Gastrocnemius medialis (tissue), 4 donors: ENCODE results near the gene CHMP5. TPM values are rescaled to one million over a fixed set of nuclear protein-coding genes. Genes with fewer than 3 reads are reported as not detected.

Experiments used
- ATAC-seq, 2 donors: fragments of 150-250 bp; one replicate each; pipeline ENCODE4 v1.9.1; 2016
- DNase-seq, 2 donors: peaks; one replicate each; pipeline ENCODE4 v3.0.0-alpha.2; 2019
- H3K27ac ChIP-seq, 4 donors: fragments of 200-600 bp; sonication (generic); 1 replicate in 1 of 4; 2 replicates in 3 of 4; pipeline ENCODE4 v1.5.1; 2016 to 2018; ENCODE audit warnings: mild to moderate bottlenecking in 2 of 4, moderate library complexity in 1 of 4
- H3K27me3 ChIP-seq, 3 donors: fragments of 200-600 bp; sonication (generic) in 2 of 3; 1 replicate in 1 of 3; 2 replicates in 2 of 3; pipeline versions ENCODE4 v1.5.1 to v1.6.0; 2016 to 2019; ENCODE audit warnings: mild to moderate bottlenecking in 1 of 3, moderate library complexity in 1 of 3
- H3K36me3 ChIP-seq, 2 donors: fragments of 200-600 bp; sonication (generic) in 1 of 2; one replicate each; pipeline ENCODE4 v1.5.1; 2017 to 2018
- H3K4me1 ChIP-seq, 2 donors: fragments of 200-600 bp; sonication (generic) in 1 of 2; one replicate each; pipeline ENCODE4 v1.5.1; 2016 to 2017; ENCODE audit warnings: mild to moderate bottlenecking in 2 of 2
- H3K4me3 ChIP-seq, 4 donors: fragments of 200-600 bp; sonication (generic) in 3 of 4; 1 replicate in 1 of 4; 2 replicates in 3 of 4; pipeline ENCODE4 v1.5.1; 2016 to 2019; ENCODE audit warnings: mild to moderate bottlenecking in 2 of 4
- H3K9me3 ChIP-seq, 3 donors: fragments of 200-600 bp; sonication (generic) in 2 of 3; 1 replicate in 1 of 3; 2 replicates in 2 of 3; pipeline ENCODE4 v1.5.1; 2016 to 2019
- POLR2A ChIP-seq, 2 donors: fragments of 450-650 bp; IDR thresholded peaks; one replicate each; pipeline ENCODE4 v1.6.1; 2017; ENCODE audit warnings: antibody characterized with exemption in 2 of 2, mild to moderate bottlenecking in 2 of 2, moderate library complexity in 2 of 2
- in situ Hi-C, 4 donors: fragments of 200-750 bp; cut with MboI; loops; one replicate each; pipeline versions ENCODE4 v1.15.0 to v1.8.0; 2017; ENCODE audit warnings: low sequenced_read_pairs in 4 of 4
- intact Hi-C: fragments of 100-400 bp; cut with DNase I; formaldehyde crosslinking; loops from one replicate; pipeline ENCODE4 v1.15.1; 2023; ENCODE audit warnings: low total_unique reads
- total RNA-seq, 4 donors: library from RNA; depleted of rRNA; stranded (reverse); fragments of >200 nt; gene quantifications; one replicate each; pipeline versions ENCODE4 v1.1.0 to v1.2.3, GENCODE V29; 2016
- TF ChIP-seq, protein P1 (sequence below), 5 experiments: fragments of 450-650 bp in 3 of 5; fragments of 200-600 bp in 2 of 5; sonication (generic) in 2 of 5; IDR thresholded peaks in 4 of 5; conservative IDR thresholded peaks in 1 of 5; 1 replicate in 4 of 5; 2 replicates in 1 of 5; pipeline ENCODE4 v1.5.1; 2016 to 2019; ENCODE audit warnings: antibody characterized with exemption in 5 of 5, mild to moderate bottlenecking in 3 of 5, moderate library complexity in 3 of 5

The CHMP5 gene
- total RNA-seq, 4 donors from 2014 or later: 42.8 to 50.7 (median 47.8) TPM

DNA sequence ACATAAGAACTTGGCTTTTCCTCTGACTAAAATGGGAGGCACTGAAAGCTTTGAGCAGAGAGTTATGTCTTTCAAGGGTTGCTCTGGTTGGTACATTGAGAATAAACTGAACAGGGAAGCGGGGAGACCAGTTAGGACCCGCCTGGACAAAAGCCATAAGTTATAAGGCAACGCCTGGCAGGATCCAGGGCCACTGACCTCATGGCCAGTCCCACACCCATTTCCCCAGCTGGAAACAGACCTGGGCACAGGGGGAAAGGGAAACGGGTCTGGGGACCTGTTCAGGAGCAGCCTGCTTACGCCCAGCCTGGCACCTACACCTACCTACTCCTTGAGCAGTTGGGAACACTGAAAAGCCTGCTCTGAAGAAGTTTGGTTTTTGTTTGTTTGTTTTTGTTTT lies 23.6 kb upstream of the CHMP5 start:
- Histone ChIP-seq H3K27me3 (no peaks in the 10 kb centered on the region), H3K9me3 (no peaks in the 10 kb centered on the region), H3K4me3 (no peak overlapping the region), H3K27ac (no peak overlapping the region), H3K4me1 (peaks cover 13 to 14% of the 10 kb centered on the region in 2 donors), H3K36me3 (no peaks in the 10 kb centered on the region)
- TF ChIP-seq, protein P1, sequence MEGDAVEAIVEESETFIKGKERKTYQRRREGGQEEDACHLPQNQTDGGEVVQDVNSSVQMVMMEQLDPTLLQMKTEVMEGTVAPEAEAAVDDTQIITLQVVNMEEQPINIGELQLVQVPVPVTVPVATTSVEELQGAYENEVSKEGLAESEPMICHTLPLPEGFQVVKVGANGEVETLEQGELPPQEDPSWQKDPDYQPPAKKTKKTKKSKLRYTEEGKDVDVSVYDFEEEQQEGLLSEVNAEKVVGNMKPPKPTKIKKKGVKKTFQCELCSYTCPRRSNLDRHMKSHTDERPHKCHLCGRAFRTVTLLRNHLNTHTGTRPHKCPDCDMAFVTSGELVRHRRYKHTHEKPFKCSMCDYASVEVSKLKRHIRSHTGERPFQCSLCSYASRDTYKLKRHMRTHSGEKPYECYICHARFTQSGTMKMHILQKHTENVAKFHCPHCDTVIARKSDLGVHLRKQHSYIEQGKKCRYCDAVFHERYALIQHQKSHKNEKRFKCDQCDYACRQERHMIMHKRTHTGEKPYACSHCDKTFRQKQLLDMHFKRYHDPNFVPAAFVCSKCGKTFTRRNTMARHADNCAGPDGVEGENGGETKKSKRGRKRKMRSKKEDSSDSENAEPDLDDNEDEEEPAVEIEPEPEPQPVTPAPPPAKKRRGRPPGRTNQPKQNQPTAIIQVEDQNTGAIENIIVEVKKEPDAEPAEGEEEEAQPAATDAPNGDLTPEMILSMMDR (IDR thresholded peaks at IDR 0.05 in 4 of 5, conservative IDR thresholded peaks at IDR 0.05 in 1 of 5): no peak
- TF ChIP-seq POLR2A (IDR thresholded peaks at IDR 0.05): no peak
- in situ Hi-C loops: no loop called here
- no peak for DNase-seq
- intact Hi-C loops: no loop called here
- ATAC-seq: no peak

DNA sequence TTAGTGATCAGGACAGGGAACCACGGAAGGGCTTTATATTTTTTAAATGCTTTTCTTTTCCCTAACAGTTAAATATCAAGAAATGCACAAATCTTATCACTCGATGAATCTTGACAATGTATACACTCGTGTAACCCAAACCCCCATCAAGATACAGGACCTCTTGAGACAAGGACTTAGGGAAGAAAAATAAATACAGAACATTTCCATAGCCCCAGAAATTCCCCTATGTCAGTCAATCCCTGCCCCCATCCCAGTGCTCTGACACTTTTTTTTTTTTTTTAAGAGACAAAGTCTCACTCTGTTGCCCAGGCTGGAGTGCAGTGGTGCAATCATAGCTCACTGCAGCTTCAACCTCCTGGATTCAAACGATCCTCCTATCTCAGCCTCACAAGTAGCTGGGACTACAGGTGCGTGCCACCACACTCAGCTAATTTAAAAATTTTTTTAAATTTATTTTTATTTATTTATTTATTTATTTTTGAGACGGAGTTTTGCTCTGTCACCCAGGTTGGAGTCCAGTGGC lies 22.2 kb upstream of the CHMP5 start:
- no peaks in the 10 kb centered on the region for H3K27me3 ChIP-seq
- H3K36me3 ChIP-seq: peaks cover 0 to 3% of the 10 kb centered on the region in 2 donors
- no peak overlapping the region for H3K4me3 ChIP-seq
- in situ Hi-C loops (no loop called here), intact Hi-C loops (no loop called here)
- no peaks in the 10 kb centered on the region for H3K9me3 ChIP-seq
- no peak overlapping the region for H3K27ac ChIP-seq
- H3K4me1 ChIP-seq: peaks cover 13 to 14% of the 10 kb centered on the region in 2 donors
- ATAC-seq (no peak), DNase-seq (no peak)
- TF ChIP-seq, protein P1 (IDR thresholded peaks at IDR 0.05 in 4 of 5, conservative IDR thresholded peaks at IDR 0.05 in 1 of 5): no peak

DNA sequence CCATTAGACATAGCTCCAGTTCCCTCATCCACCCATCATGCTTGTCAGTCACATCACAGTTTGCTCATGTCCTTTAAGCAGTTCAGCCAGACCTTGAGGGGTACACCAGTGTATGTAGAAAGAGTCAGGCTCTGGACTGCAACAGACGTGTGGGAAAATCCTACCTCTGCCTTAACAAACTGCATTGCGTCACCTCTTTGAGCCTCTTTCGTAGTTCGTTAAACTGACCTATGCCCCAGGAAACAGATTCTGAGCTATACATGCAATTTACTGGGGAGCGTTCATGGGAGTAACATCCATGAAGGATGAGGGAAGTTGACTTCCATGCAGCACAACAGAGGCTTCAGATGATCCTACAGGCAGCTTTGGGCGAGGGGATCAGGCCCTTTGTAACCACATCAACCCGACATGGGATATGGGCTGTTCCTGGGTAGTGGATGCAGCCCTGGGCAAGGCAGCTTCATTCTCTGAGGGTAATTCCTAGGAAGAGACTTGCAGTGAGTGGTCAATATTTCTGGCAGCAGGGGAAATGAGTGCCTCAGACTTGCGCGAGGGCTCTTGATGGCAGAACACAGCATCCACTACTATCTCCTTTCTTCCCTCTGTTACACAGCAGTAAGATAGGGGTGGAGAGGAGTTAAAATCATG lies 20.6 kb upstream of the CHMP5 start:
- DNase-seq (no peak), ATAC-seq (no peak)
- Histone ChIP-seq H3K27ac (no peak overlapping the region), H3K4me3 (no peak overlapping the region), H3K9me3 (no peaks in the 10 kb centered on the region), H3K36me3 (peaks cover 0 to 10% of the 10 kb centered on the region in 2 donors), H3K4me1 (peaks cover 10 to 12% of the 10 kb centered on the region in 2 donors), H3K27me3 (no peaks in the 10 kb centered on the region)
- TF ChIP-seq, protein P1 (IDR thresholded peaks at IDR 0.05 in 4 of 5, conservative IDR thresholded peaks at IDR 0.05 in 1 of 5): no peak
- TF ChIP-seq POLR2A (IDR thresholded peaks at IDR 0.05): no peak
- in situ Hi-C loops (no loop called here), intact Hi-C loops (no loop called here)

DNA sequence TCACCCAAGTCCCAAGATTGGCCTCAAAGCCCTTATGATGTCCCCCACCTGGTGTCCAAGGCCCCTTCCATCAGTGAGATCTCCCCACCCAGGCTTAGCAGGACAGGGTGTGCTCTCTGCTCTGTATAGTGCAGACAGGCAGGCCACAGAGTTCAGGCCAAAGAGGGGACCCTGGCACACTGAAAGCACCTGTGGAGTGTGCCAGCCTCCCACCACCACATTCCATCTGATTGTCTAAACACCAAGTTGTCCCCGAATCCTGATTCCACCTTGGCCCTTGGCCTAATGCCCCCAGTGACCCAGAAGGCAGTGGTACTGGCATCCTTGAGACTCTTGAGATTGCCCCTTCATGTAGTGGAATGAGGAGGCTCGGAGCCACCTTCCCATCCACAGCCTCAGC lies 19.5 kb upstream of the CHMP5 start:
- H3K4me3 ChIP-seq: no peak overlapping the region
- DNase-seq: no peak
- intact Hi-C loops: no loop called here
- peaks cover 0 to 10% of the 10 kb centered on the region in 2 donors for H3K36me3 ChIP-seq
- no peaks in the 10 kb centered on the region for H3K9me3 ChIP-seq
- no peak for ATAC-seq
- no peaks in the 10 kb centered on the region for H3K27me3 ChIP-seq
- H3K27ac ChIP-seq: no peak overlapping the region
- TF ChIP-seq, protein P1 (IDR thresholded peaks at IDR 0.05 in 4 of 5, conservative IDR thresholded peaks at IDR 0.05 in 1 of 5): no peak
- TF ChIP-seq POLR2A (IDR thresholded peaks at IDR 0.05): no peak
- in situ Hi-C loops: no loop called here
- peaks cover 0 to 1% of the 10 kb centered on the region in 2 donors for H3K4me1 ChIP-seq
